ENCODE results near the gene ERFL.

Gene ERFL

DNA sequence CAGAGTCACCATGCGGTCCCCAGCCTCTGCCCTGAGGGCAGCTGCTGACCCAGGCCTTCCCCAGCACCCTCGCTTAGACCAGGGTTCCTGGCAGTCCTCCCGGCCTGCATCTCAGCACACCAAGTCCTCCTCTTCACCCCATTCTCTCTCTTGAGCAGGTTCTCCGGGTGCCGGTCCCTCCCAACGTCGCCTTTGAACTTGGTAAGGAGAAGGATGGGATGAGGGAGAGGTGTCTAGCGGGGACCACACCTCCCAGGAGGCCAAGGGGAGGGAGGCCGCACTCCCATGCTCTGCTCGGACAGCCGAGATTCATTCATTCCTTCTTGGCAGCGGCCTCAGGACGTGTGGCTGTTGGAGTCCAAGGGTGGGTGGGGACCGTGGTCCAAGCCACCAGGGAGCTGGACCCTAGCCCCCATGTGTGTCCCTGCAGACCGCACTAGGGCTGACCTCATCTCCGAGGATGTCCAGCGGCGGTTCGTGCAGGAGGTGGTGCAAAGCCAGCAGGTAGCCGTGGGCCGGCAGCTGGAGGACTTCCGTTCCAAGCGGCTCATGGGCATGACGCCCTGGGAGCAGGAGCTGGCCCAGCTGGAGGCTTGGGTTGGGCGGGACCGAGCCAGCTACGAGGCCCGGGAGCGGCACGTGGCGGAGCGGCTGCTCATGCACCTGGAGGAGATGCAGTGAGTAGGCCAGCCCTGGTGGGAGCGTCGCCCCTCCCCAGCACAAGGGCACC is 35.9 kb downstream of the ERFL start:
- DNase-seq (ENCODE audit: low read depth): no peak
- TF ChIP-seq, protein P1, sequence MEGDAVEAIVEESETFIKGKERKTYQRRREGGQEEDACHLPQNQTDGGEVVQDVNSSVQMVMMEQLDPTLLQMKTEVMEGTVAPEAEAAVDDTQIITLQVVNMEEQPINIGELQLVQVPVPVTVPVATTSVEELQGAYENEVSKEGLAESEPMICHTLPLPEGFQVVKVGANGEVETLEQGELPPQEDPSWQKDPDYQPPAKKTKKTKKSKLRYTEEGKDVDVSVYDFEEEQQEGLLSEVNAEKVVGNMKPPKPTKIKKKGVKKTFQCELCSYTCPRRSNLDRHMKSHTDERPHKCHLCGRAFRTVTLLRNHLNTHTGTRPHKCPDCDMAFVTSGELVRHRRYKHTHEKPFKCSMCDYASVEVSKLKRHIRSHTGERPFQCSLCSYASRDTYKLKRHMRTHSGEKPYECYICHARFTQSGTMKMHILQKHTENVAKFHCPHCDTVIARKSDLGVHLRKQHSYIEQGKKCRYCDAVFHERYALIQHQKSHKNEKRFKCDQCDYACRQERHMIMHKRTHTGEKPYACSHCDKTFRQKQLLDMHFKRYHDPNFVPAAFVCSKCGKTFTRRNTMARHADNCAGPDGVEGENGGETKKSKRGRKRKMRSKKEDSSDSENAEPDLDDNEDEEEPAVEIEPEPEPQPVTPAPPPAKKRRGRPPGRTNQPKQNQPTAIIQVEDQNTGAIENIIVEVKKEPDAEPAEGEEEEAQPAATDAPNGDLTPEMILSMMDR (conservative IDR thresholded peaks at IDR 0.05; ENCODE audit: low read length): no peak
- H3K4me3 ChIP-seq (ENCODE audit: low read length): no peak overlapping the region

DNA sequence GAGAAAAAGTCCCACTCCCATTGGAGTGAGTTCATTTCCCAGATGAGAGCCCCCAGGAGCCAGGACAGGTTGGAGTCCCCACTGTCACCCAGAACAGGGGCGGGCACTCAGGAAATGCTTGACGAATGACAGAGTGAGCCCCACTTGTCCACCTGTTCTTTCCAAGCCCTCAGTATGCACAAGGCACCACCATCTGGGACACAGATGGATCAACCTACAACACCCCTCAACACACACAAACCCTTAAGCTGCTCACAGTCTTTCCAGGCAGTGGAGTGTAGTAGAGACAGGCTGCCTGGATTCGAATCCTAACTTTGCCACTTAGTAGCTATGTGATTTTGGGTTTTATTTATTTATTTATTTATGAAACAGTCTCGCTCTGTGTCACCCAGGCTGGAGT is 37.3 kb downstream of the ERFL start:
- no peak for DNase-seq (ENCODE audit: low read depth)
- TF ChIP-seq, protein P1 (conservative IDR thresholded peaks at IDR 0.05; ENCODE audit: low read length): no peak

GRCh38 chr19:41889896-41890295 is 38.4 kb downstream of the ERFL start:
- no peak overlapping the region for H3K4me3 ChIP-seq (ENCODE audit: low read length)
- DNase-seq (ENCODE audit: low read depth): no peak
- TF ChIP-seq, protein P1 (conservative IDR thresholded peaks at IDR 0.05; ENCODE audit: low read length): no peak

More for the DNA sequence above, 37.3 kb downstream of the ERFL start:
- no peak overlapping the region for H3K4me3 ChIP-seq (ENCODE audit: low read length)

DNA sequence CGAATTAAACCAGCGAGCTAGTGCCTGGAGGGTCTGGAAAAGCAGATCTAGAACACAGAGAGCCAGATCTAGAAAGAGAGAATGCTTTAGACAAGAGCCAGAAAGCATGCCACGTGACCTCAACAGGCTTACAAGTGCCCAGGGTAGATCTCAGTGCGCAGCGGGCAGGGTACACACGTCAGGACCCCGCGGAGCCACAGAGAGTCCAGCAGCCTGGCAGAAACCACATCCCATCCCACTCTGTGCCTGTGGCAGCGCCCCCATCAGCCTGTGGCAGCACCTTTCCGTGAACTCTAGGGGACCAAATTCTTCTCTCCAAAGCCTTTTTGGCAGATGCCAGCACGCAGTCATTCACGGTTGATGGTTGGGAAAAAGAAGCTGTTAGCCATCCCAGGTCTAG is 39.3 kb downstream of the ERFL start:
- TF ChIP-seq, protein P1 (conservative IDR thresholded peaks at IDR 0.05; ENCODE audit: low read length): no peak
- no peak overlapping the region for H3K4me3 ChIP-seq (ENCODE audit: low read length)
- DNase-seq (ENCODE audit: low read depth): no peak

DNA sequence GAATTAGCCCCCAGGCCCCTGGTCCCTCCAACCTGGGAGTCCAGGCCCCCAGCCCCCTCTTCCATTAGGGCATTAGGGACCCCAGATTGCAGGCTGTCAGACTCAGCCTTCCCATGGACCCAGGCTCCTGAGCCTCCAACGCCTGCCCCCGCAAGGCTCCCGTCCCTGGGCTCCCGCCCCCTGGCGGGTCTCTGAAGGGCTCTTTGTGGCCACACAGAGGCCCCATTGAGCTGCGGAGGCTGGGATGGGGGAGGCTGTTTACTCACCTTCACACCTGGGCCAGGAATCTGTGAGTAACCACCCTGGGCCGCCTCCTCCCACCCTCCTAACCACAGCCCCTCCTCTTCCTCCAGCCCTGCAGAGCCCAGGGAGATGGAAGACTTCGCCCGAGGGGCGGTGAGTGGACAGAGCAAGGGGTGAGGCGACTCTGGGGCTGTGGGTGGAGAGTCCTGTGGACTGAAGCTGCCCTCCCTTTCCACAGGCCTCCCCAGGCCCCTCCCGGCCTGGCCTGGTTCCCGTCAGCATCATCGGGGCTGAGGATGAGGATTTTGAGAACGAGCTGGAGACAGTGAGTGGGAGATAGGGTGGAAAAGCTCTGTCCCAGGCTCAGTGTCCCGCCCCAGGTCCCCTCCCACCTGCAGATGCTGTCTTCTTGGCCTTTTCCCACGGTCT is 40.4 kb downstream of the ERFL start:
- TF ChIP-seq, protein P1 (conservative IDR thresholded peaks at IDR 0.05; ENCODE audit: low read length): no peak
- DNase-seq (ENCODE audit: low read depth): no peak
- H3K4me3 ChIP-seq (ENCODE audit: low read length): no peak overlapping the region

GRCh38 chr19:41886761-41887710 is 41.2 kb downstream of the ERFL start:
- TF ChIP-seq, protein P1 (conservative IDR thresholded peaks at IDR 0.05; ENCODE audit: low read length): no peak
- no peak overlapping the region for H3K4me3 ChIP-seq (ENCODE audit: low read length)
- no peak for DNase-seq (ENCODE audit: low read depth)
